Ovary (tissue), 3 donors: ENCODE data around the gene CBFB.

Source experiments
- CTCF ChIP-seq, 3 donors: fragments of 450-650 bp in 2 of 3; fragments of 200-600 bp in 1 of 3; IDR thresholded peaks; one replicate each; pipeline versions ENCODE4 v1.5.1 to v1.8.0; 2016 to 2022; ENCODE audit warnings: antibody characterized with exemption in 3 of 3, mild to moderate bottlenecking in 1 of 3
- POLR2A ChIP-seq: fragments of 450-650 bp; IDR thresholded peaks from one replicate; pipeline ENCODE4 v1.6.1; 2017; ENCODE audit warnings: antibody characterized with exemption, mild to moderate bottlenecking, moderate library complexity
- donor health status: DM: no; HTN: no; CAD: no.

- no peak for TF ChIP-seq CTCF (IDR thresholded peaks at IDR 0.05)
- no peak for TF ChIP-seq POLR2A
Measured at GRCh38 chr16:67114793-67115192, 85.8 kb downstream of the CBFB start.
